ENCODE data around the gene GYS2.

- TF ChIP-seq CTCF (conservative IDR thresholded peaks at IDR 0.05; ENCODE audit: low read length) (no peak), EZH2phosphoT487 (IDR thresholded peaks at IDR 0.05; ENCODE audit: borderline replicate concordance) (no peak)
Measured at GRCh38 chr12:21559855-21560569, 44.6 kb downstream of the GYS2 start.
